CD4-positive, alpha-beta memory T cell (primary cell): ENCODE results near the gene SAV1. TPM values are rescaled to one million over a fixed set of nuclear protein-coding genes. Genes with fewer than 3 reads are reported as not detected.

ENCODE experiments used
- CTCF ChIA-PET: fragments of 350-600 bp; sonication (Branson Sonifier 250); formaldehyde crosslinking; loops from one replicate; lab custom pipeline; 2021; ENCODE audit warnings: inconsistent platforms; ENCODE audit not compliant: partially characterized antibody; lab: Charles Lee
- POLR2A ChIA-PET: fragments of 350-600 bp; sonication (Branson Sonifier 250); formaldehyde crosslinking; loops from one replicate; lab custom pipeline; 2021; ENCODE audit not compliant: partially characterized antibody; lab: Charles Lee
- DNase-seq, 5 donors: peaks; one replicate each; pipeline versions ENCODE4 v3.0.0 to v3.0.0-alpha.2; 2020 to 2022; ENCODE audit warnings: mixed read lengths in 1 of 5
- H3K27ac ChIP-seq: one replicate; pipeline ENCODE4 v1.7.0; 2013; ENCODE audit warnings: low read depth, low read length
- H3K27me3 ChIP-seq: 2 replicates; pipeline ENCODE4 v1.7.0; 2013; ENCODE audit warnings: mild to moderate bottlenecking, low read length, moderate library complexity; ENCODE audit not compliant: insufficient read depth
- H3K36me3 ChIP-seq: 2 replicates; pipeline ENCODE4 v1.7.0; 2013; ENCODE audit warnings: mild to moderate bottlenecking, low read length, moderate library complexity; ENCODE audit not compliant: insufficient read depth
- H3K4me1 ChIP-seq: 2 replicates; pipeline ENCODE4 v1.7.0; 2013; ENCODE audit warnings: mild to moderate bottlenecking, low read length, moderate library complexity; ENCODE audit not compliant: insufficient read depth
- H3K4me3 ChIP-seq, 2 donors: one replicate each; pipeline ENCODE4 v1.7.0; 2013; ENCODE audit warnings: low read length in 2 of 2, mild to moderate bottlenecking in 1 of 2
- H3K9me3 ChIP-seq, 2 donors: one replicate each; pipeline ENCODE4 v1.7.0; 2013; ENCODE audit warnings: low read length in 2 of 2, control low read depth in 1 of 2; ENCODE audit not compliant: control insufficient read depth in 1 of 2
- H3K27ac Mint-ChIP-seq, 7 donors: one replicate each; pipeline ENCODE4 v1.8.0; 2020 to 2021; ENCODE audit warnings: mixed read lengths in 7 of 7, mild to moderate bottlenecking in 6 of 7, inconsistent platforms in 3 of 7, moderate library complexity in 3 of 7
- H3K27me3 Mint-ChIP-seq, 2 donors: one replicate each; pipeline ENCODE4 v1.8.0; 2020 to 2021; ENCODE audit warnings: mixed read lengths in 2 of 2
- H3K36me3 Mint-ChIP-seq, 2 donors: one replicate each; pipeline ENCODE4 v1.8.0; 2020 to 2021; ENCODE audit warnings: mixed read lengths in 2 of 2, inconsistent platforms in 1 of 2, mild to moderate bottlenecking in 1 of 2
- H3K4me1 Mint-ChIP-seq, 4 donors: one replicate each; pipeline ENCODE4 v1.8.0; 2020 to 2021; ENCODE audit warnings: mixed read lengths in 4 of 4, mild to moderate bottlenecking in 1 of 4
- H3K4me3 Mint-ChIP-seq, 8 donors: one replicate each; pipeline ENCODE4 v1.8.0; 2020 to 2021; ENCODE audit warnings: mixed read lengths in 8 of 8, mild to moderate bottlenecking in 7 of 8, moderate library complexity in 6 of 8, inconsistent platforms in 3 of 8
- H3K9me3 Mint-ChIP-seq, 8 donors: one replicate each; pipeline ENCODE4 v1.8.0; 2020 to 2021; ENCODE audit warnings: mixed read lengths in 8 of 8, mild to moderate bottlenecking in 5 of 8, inconsistent platforms in 3 of 8, moderate library complexity in 1 of 8
- intact Hi-C: fragments of 100-400 bp; cut with micrococcal nuclease; formaldehyde crosslinking; loops from one replicate; pipeline ENCODE4 v1.15.1; 2023
- polyA plus RNA-seq, 2 donors: library from polyadenylated mRNA; unstranded; fragments of 300-500 nt; fragmentation: Illumina TruSeq; gene quantifications; one replicate each; pipeline ENCODE4 v1.2.3, GENCODE V29; 2021
- total RNA-seq, 2 experiments: library from RNA; stranded (reverse); gene quantifications; one replicate each; pipeline ENCODE4 v1.2.3, GENCODE V29; 2021

SAV1 gene
- total and polyA plus RNA-seq, 4 experiments from 2014 or later: 13.3 to 14.5 (median 14.0) TPM

DNA sequence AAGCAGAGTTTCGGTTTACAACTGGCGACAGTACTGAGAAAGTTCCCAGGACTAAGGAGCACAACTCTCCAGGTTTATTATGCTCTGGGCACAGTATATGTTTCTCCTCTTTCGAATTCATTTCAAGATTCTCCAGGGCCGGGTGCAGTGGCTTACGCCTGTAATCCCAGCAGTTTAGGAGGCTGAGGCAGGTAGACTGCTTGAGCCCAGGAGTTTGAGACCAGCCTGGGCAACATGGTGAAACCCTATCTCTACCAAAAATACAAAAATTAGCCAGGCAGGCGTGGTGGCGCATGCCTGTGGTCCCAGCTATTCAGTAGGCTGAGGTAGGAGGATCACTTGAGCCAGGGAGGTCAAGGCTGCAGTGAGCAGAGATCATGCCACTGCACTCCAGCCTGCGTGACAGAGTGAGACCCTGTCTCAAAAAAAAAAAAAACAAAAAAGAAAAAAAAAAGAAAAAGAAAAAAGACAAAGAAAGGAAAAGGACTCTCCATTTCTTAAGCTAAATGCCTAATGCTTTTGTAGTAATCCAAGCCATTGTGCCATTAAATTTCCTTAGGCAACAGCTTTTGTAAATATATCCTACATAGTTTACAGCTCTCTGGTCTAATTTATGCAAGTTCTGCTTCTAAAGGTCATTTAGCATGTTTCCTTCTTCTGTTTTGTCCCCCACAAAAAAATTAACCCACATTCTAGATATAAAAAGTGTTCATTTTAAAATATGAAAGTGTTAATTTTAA lies 73.4 kb downstream of the SAV1 start:
- DNase-seq: no peak
- CTCF ChIA-PET: interaction anchor here (1.1 to 1.4 kb wide), 2 partner anchors 11 to 265 kb away, joined by 3 to 7 read pairs; no protein-coding TSS in a partner anchor
- Histone ChIP-seq H3K4me3 (no peak overlapping the region), H3K27ac (no peak overlapping the region), H3K4me1 (no peaks in the 10 kb centered on the region), H3K27me3 (no peaks in the 10 kb centered on the region), H3K9me3 (no peaks in the 10 kb centered on the region), H3K36me3 (no peaks in the 10 kb centered on the region)
- H3K4me1 Mint-ChIP-seq: no peaks in the 10 kb centered on the region
- intact Hi-C loops: no loop called here
- H3K27me3 Mint-ChIP-seq: peaks cover 1% of the 10 kb centered on the region in 2 donors
- no peaks in the 10 kb centered on the region for H3K9me3 Mint-ChIP-seq
- H3K36me3 Mint-ChIP-seq: peaks cover 0 to 8% of the 10 kb centered on the region in 2 donors
- POLR2A ChIA-PET: no interaction called here
- H3K4me3 Mint-ChIP-seq: no peak overlapping the region
- H3K27ac Mint-ChIP-seq: no peak overlapping the region

GRCh38 chr14:50590464-50590863 lies 77.6 kb downstream of the SAV1 start:
- Histone ChIP-seq H3K27me3 (no peaks in the 10 kb centered on the region), H3K9me3 (no peaks in the 10 kb centered on the region), H3K4me3 (no peak overlapping the region), H3K4me1 (no peaks in the 10 kb centered on the region), H3K36me3 (no peaks in the 10 kb centered on the region), H3K27ac (no peak overlapping the region)
- Mint-ChIP-seq H3K27ac (peak overlapping the region in 1 of 7 donors; percentile 1), H3K4me3 (no peak overlapping the region), H3K36me3 (peaks cover 0 to 8% of the 10 kb centered on the region in 2 donors), H3K27me3 (peaks cover 0 to 1% of the 10 kb centered on the region in 2 donors), H3K4me1 (no peaks in the 10 kb centered on the region), H3K9me3 (no peaks in the 10 kb centered on the region)
- ChIA-PET CTCF (no interaction called here), POLR2A (no interaction called here)
- intact Hi-C loops: no loop called here
- no peak for DNase-seq

Other genes starting within 250 kb of the SAV1 start
- gene MAP4K5, start 135.7 kb downstream of the SAV1 start, total RNA-seq: 10 to 100 TPM; 42.6 to 43.0 TPM
- gene MAP4K5, start 135.7 kb downstream of the SAV1 start, polyA plus RNA-seq: 10 to 100 TPM in 1 of 2 donors, 1 to 10 TPM in 1; 5.9 to 20.4 TPM
- 1 to 10 TPM in 1 of 2 experiments, under 1 TPM in 1; 0.64 to 1.6 TPM for gene ATL1, start 108.2 kb downstream of the SAV1 start, total RNA-seq
- gene ATL1, start 108.2 kb downstream of the SAV1 start, polyA plus RNA-seq: 1 to 10 TPM; 1.6 to 2.1 TPM
- 100 to 1,000 TPM in 1 of 2 experiments, 10 to 100 TPM in 1; 99.7 to 102 TPM for gene NIN, start 162.9 kb upstream of the SAV1 start, total RNA-seq
- 10 to 100 TPM in 1 of 2 donors, 1 to 10 TPM in 1; 8.5 to 50.1 TPM for gene NIN, start 162.9 kb upstream of the SAV1 start, polyA plus RNA-seq
- gene ABHD12B, start 203.7 kb upstream of the SAV1 start, total RNA-seq: not detected
- not detected for gene ABHD12B, start 203.7 kb upstream of the SAV1 start, polyA plus RNA-seq